ENCODE measurements around the gene CEACAM21.
A peak's percentile ranks its signal among the peaks of the same experiment; 100 is the strongest.

The CEACAM21 gene

GRCh38 chr19:41587838-41588210, 11.9 kb downstream of the CEACAM21 start:
- no peak for DNase-seq

GRCh38 chr19:41588497-41589209, 12.7 kb downstream of the CEACAM21 start:
- DNase-seq, result no peak

GRCh38 chr19:41589371-41589770, 13.4 kb downstream of the CEACAM21 start:
- no peak for DNase-seq

- DNase-seq, result no peak
Observed at GRCh38 chr19:41590936-41591335, 15.0 kb downstream of the CEACAM21 start.

GRCh38 chr19:41591951-41592562, 16.1 kb downstream of the CEACAM21 start:
- DNase-seq, result no peak

- DNase-seq, result no peak
Observed at GRCh38 chr19:41595258-41595889, 19.4 kb downstream of the CEACAM21 start.

GRCh38 chr19:41595890-41596280, 19.9 kb downstream of the CEACAM21 start:
- DNase-seq, result no peak

GRCh38 chr19:41597600-41598041, 21.7 kb downstream of the CEACAM21 start:
- DNase-seq, result peak; percentile 14

GRCh38 chr19:41599175-41599966, 23.4 kb downstream of the CEACAM21 start:
- no peak for DNase-seq

- DNase-seq, result no peak
Observed at GRCh38 chr19:41601771-41602170, 25.8 kb downstream of the CEACAM21 start.

GRCh38 chr19:41604831-41605230, 28.9 kb downstream of the CEACAM21 start:
- no peak for DNase-seq

GRCh38 chr19:41606215-41606837, 30.4 kb downstream of the CEACAM21 start:
- DNase-seq, result no peak

GRCh38 chr19:41607668-41608067, 31.7 kb downstream of the CEACAM21 start:
- DNase-seq, result no peak

- no peak for DNase-seq
Observed at GRCh38 chr19:41610789-41611188, 34.8 kb downstream of the CEACAM21 start.

- DNase-seq, result no peak
Observed at GRCh38 chr19:41612483-41612882, 36.5 kb downstream of the CEACAM21 start.

GRCh38 chr19:41615207-41615606, 39.2 kb downstream of the CEACAM21 start:
- DNase-seq, result no peak

GRCh38 chr19:41616792-41617621, 41.0 kb downstream of the CEACAM21 start:
- no peak for DNase-seq

- no peak for DNase-seq
Observed at GRCh38 chr19:41617941-41618730, 42.2 kb downstream of the CEACAM21 start.

GRCh38 chr19:41619018-41619556, 43.1 kb downstream of the CEACAM21 start:
- DNase-seq, result no peak

GRCh38 chr19:41620171-41620570, 44.2 kb downstream of the CEACAM21 start:
- no peak for DNase-seq

GRCh38 chr19:41621226-41621625, 45.3 kb downstream of the CEACAM21 start:
- no peak for DNase-seq
